ENCODE measurements around the gene ROPN1L.

Gene ROPN1L

DNA sequence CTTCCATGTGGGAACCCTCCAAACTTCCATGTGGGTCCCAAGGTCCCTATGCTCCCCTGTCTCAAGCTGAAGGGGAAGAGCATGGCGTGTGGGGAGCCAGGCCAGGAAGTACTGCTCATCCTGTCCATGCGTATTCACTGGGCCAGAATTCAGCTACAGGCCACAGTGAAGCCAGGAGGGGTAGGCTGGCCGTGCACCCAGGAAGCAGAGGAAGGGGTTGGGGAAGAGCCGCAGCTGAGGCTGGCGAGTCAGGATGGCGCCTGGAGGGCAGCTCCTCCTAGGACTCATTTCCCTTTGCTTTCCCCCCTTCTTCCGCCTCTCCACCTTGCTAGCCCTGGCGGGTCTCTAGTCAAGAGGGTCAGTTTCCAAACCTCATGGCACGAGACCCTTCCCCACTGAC, 57.4 kb downstream of the ROPN1L start:
- H3K4me3 ChIP-seq (replicated peaks; ENCODE audit: low read depth, low read length), result no peak overlapping the region
- no peak for DNase-seq (ENCODE audit: low read depth)
- TF ChIP-seq, protein P1, sequence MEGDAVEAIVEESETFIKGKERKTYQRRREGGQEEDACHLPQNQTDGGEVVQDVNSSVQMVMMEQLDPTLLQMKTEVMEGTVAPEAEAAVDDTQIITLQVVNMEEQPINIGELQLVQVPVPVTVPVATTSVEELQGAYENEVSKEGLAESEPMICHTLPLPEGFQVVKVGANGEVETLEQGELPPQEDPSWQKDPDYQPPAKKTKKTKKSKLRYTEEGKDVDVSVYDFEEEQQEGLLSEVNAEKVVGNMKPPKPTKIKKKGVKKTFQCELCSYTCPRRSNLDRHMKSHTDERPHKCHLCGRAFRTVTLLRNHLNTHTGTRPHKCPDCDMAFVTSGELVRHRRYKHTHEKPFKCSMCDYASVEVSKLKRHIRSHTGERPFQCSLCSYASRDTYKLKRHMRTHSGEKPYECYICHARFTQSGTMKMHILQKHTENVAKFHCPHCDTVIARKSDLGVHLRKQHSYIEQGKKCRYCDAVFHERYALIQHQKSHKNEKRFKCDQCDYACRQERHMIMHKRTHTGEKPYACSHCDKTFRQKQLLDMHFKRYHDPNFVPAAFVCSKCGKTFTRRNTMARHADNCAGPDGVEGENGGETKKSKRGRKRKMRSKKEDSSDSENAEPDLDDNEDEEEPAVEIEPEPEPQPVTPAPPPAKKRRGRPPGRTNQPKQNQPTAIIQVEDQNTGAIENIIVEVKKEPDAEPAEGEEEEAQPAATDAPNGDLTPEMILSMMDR (IDR thresholded peaks at IDR 0.05; ENCODE audit: low read length, missing control alignments), result no peak

DNA sequence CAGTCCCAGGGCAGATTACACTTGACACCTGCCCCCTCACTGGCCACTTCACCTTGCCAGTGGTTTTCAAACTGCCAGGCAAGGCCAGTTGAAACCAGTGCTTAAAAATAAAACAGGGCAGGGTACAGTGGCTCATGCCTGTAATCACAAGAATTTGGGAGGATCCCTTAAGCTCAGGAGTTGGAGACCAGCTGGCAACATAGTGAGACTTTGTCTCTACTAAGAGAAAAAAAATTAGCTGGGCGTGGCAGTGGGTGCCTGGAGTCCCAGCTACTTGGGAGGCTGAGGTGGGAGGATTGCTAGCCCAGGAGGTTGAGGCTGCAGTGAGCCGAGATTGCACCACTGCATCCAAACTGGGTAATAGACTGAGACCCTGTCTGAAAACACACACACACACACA, 58.1 kb downstream of the ROPN1L start:
- TF ChIP-seq, protein P1 (IDR thresholded peaks at IDR 0.05; ENCODE audit: low read length, missing control alignments), result no peak
- DNase-seq (ENCODE audit: low read depth), result no peak
- no peak overlapping the region for H3K4me3 ChIP-seq (replicated peaks; ENCODE audit: low read depth, low read length)

DNA sequence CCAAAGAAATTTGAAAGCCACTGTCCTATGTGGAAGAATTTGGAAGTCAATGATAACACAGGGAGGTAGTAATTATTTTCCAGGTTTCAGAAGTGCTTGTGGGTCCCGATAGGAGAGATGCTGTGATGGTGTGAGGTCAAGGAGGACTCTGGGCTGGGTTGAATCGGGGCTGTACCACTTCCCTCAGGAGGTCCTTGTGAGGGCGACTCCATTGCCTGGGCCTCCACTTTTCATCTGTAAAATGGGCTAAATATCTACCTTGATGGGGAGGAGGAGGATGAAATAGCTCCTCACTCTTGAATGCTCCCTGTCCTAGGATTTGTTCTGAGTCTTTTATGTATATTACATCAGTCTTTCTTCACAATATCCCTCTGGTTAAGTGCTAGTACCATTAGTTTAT, 59.0 kb downstream of the ROPN1L start:
- TF ChIP-seq, protein P1 (IDR thresholded peaks at IDR 0.05; ENCODE audit: low read length, missing control alignments), result no peak
- no peak for DNase-seq (ENCODE audit: low read depth)

DNA sequence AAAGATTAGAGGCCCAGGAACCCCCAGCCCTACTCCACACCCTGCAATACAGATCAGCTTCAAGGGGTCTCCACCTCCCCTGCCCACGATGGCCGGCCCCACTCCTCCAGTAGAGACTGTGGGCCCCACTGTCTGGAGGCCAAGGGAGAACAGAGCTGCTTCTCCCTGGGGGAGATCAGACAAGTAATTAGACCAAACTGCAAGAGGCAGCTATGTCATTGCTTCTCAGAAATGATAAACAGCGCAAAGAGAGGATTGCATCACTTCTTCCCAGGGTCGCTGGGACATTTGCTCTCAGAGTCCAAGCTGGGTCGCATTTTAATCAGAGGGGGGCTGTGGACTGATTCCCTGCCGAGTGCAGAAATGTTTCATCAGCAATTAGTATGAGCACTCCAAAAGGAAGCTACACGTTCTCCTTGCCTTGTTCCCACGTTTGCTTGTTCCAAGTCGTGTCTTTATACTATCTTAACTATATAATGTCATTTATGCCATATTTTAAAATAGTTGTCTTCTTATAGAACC, 59.9 kb downstream of the ROPN1L start:
- peak; percentile 24 for DNase-seq (ENCODE audit: low read depth)
- TF ChIP-seq, protein P1 (IDR thresholded peaks at IDR 0.05; ENCODE audit: low read length, missing control alignments), result no peak
- H3K4me3 ChIP-seq (replicated peaks; ENCODE audit: low read depth, low read length), result no peak overlapping the region

More for the DNA sequence above, 59.0 kb downstream of the ROPN1L start:
- H3K4me3 ChIP-seq (replicated peaks; ENCODE audit: low read depth, low read length), result no peak overlapping the region

DNA sequence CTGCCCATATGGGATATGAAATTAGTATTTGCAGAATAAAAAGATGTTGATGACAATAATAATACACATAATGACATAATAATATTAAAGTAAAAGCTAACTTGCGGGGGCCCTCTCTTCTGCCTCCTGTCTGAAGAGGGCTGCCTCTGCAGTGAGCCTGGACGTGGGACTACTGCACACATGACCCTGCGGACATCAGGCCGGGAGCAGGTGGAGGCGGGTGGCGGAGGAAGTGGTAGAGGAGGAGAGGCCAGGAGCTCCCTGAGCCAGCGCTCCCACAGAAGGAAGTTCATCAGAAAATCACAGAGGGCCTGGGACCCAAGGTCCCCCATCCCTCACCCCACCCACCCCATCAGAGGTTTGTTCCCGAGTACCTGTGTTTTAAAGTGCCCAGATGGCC, 60.5 kb downstream of the ROPN1L start:
- no peak for DNase-seq (ENCODE audit: low read depth)
- H3K4me3 ChIP-seq (replicated peaks; ENCODE audit: low read depth, low read length), result no peak overlapping the region
- TF ChIP-seq, protein P1 (IDR thresholded peaks at IDR 0.05; ENCODE audit: low read length, missing control alignments), result no peak

DNA sequence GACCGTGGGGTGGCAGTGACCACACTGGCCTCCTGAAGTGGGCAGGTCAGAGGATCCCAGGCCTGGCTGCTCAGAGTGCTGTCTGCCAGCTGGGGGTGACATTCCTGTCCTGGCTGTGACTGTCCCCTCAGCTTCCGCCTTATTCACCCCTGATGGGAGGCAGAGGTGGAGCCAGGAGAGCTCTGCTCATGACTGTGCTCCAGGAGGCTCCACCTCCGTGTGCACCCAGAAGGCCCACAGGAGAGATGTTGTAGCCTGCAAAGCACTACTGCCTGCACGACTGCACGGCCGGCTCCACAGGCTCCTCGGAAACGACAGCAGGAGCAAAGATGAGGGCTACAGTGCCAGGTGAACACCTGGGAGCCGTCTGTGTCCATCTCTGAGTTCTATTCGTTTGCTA, 60.9 kb downstream of the ROPN1L start:
- TF ChIP-seq, protein P1 (IDR thresholded peaks at IDR 0.05; ENCODE audit: low read length, missing control alignments), result no peak
- H3K4me3 ChIP-seq (replicated peaks; ENCODE audit: low read depth, low read length), result no peak overlapping the region
- no peak for DNase-seq (ENCODE audit: low read depth)

DNA sequence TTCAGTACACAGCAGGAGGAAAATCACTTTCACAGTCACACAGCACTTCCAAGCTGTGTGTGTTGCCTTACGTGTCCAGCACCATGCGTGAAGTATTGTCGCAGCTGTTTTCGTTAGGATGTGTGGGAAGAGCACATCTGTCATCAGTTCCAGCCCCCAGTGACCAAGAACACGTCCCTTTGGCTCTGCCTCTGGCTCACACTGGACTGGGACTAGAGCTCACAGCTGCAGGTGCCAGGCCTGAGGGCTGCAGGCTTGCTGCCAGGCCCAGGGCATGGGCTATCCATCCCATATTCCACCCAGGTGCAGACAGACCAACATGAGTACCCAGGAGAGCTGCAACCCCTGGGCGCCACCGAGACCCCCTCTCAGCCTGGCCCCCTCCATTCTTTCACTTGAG, 61.6 kb downstream of the ROPN1L start:
- H3K4me3 ChIP-seq (replicated peaks; ENCODE audit: low read depth, low read length), result no peak overlapping the region
- TF ChIP-seq, protein P1 (IDR thresholded peaks at IDR 0.05; ENCODE audit: low read length, missing control alignments), result no peak
- no peak for DNase-seq (ENCODE audit: low read depth)

Data from fibroblast of pulmonary artery (primary cell).